Measurements from ENCODE around the gene ZBTB3. TPM values are rescaled to one million over a fixed set of nuclear protein-coding genes. Genes with fewer than 3 reads are reported as not detected.
A peak's percentile ranks its signal among the peaks of the same experiment; 100 is the strongest.

The ZBTB3 gene
- total and polyA plus RNA-seq, 2 of the 13 experiments (the other 11 are each of a cell fraction or from before 2014, with no cell fraction given) = 3.4 to 5.2 TPM

DNA sequence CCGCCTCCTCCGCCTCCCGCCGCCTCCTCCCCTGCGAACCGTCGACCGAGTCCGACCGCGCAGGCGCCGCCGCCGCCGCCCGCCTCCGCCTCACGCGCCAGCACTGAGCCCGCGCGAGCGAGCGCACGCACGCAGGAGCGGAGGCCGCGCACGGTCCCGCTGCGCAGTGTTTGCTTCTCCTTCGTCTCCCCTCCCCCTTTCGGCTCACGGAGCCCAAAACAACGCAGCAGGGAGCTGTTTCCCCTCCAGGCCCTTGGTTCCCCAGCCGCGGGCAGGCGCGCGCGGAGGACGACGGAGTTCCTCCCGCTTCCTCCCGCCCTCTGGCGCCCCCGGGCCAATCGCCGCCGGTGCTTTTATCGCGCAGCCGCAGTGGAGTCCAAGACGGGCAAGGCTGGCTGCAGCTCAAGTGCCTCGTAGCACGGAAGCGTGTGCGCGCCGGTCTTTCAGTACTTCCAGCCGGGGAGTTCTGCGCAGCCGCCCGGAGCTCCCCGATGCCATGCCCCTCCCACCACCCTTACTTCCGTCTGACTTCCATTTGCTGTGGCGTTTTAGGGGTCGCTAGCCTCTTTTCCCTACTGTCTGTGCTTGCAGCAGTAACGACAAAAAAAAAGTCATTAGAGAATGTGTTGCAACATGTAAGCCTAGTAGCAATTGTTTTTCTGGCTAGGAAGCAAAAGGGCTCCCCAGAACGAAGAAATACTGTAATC, 26.6 kb downstream of the ZBTB3 start, which contains the start of gene HNRNPUL2 (continued):
- TF ChIP-seq ZFY (CRISPR knock-in tag; IDR thresholded peaks at IDR 0.05) = peak; percentile 93
- TF ChIP-seq NFE2 (CRISPR knock-in tag; IDR thresholded peaks at IDR 0.05) = no peak
- TF ChIP-seq, protein P1, sequence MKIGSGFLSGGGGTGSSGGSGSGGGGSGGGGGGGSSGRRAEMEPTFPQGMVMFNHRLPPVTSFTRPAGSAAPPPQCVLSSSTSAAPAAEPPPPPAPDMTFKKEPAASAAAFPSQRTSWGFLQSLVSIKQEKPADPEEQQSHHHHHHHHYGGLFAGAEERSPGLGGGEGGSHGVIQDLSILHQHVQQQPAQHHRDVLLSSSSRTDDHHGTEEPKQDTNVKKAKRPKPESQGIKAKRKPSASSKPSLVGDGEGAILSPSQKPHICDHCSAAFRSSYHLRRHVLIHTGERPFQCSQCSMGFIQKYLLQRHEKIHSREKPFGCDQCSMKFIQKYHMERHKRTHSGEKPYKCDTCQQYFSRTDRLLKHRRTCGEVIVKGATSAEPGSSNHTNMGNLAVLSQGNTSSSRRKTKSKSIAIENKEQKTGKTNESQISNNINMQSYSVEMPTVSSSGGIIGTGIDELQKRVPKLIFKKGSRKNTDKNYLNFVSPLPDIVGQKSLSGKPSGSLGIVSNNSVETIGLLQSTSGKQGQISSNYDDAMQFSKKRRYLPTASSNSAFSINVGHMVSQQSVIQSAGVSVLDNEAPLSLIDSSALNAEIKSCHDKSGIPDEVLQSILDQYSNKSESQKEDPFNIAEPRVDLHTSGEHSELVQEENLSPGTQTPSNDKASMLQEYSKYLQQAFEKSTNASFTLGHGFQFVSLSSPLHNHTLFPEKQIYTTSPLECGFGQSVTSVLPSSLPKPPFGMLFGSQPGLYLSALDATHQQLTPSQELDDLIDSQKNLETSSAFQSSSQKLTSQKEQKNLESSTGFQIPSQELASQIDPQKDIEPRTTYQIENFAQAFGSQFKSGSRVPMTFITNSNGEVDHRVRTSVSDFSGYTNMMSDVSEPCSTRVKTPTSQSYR (CRISPR knock-in tag; IDR thresholded peaks at IDR 0.05; ENCODE audit: borderline replicate concordance) = peak; percentile 76
- no peak; the same call in 1 of the 2 replicates for TF ChIP-seq HNRNPL (IDR thresholded peaks at IDR 0.05; ENCODE audit: low read depth, low read length)
- TF ChIP-seq TAF1 (CRISPR knock-in tag; IDR thresholded peaks at IDR 0.05) = peak; percentile 78
- TF ChIP-seq SP140L (CRISPR knock-in tag; IDR thresholded peaks at IDR 0.05; ENCODE audit: borderline replicate concordance) = no peak
- TF ChIP-seq, protein P2, sequence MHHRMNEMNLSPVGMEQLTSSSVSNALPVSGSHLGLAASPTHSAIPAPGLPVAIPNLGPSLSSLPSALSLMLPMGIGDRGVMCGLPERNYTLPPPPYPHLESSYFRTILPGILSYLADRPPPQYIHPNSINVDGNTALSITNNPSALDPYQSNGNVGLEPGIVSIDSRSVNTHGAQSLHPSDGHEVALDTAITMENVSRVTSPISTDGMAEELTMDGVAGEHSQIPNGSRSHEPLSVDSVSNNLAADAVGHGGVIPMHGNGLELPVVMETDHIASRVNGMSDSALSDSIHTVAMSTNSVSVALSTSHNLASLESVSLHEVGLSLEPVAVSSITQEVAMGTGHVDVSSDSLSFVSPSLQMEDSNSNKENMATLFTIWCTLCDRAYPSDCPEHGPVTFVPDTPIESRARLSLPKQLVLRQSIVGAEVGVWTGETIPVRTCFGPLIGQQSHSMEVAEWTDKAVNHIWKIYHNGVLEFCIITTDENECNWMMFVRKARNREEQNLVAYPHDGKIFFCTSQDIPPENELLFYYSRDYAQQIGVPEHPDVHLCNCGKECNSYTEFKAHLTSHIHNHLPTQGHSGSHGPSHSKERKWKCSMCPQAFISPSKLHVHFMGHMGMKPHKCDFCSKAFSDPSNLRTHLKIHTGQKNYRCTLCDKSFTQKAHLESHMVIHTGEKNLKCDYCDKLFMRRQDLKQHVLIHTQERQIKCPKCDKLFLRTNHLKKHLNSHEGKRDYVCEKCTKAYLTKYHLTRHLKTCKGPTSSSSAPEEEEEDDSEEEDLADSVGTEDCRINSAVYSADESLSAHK (CRISPR knock-in tag; IDR thresholded peaks at IDR 0.05; ENCODE audit: borderline replicate concordance) = no peak
- no peak for TF ChIP-seq SYNCRIP (IDR thresholded peaks at IDR 0.05; ENCODE audit: insufficient read depth, low read depth, low read length)
- TF ChIP-seq, protein P3, sequence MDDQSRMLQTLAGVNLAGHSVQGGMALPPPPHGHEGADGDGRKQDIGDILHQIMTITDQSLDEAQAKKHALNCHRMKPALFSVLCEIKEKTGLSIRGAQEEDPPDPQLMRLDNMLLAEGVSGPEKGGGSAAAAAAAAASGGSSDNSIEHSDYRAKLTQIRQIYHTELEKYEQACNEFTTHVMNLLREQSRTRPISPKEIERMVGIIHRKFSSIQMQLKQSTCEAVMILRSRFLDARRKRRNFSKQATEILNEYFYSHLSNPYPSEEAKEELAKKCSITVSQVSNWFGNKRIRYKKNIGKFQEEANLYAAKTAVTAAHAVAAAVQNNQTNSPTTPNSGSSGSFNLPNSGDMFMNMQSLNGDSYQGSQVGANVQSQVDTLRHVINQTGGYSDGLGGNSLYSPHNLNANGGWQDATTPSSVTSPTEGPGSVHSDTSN (CRISPR knock-in tag; IDR thresholded peaks at IDR 0.05; ENCODE audit: borderline replicate concordance) = peak; percentile 78; the same call in 1 of the 2 replicates
- TF ChIP-seq MAFF (IDR thresholded peaks at IDR 0.05; ENCODE audit: low read depth, low read length) = no peak
- TF ChIP-seq KDM1A (CRISPR knock-in tag; IDR thresholded peaks at IDR 0.05) = 0 out of 2 replicates have a peak, but pooled peaks have one; percentile 37
- TF ChIP-seq ZFP37 (CRISPR knock-in tag; IDR thresholded peaks at IDR 0.05; ENCODE audit: borderline replicate concordance) = peak; percentile 65; the same call in 1 of the 2 replicates
- no peak for TF ChIP-seq NR2F1 (CRISPR knock-in tag; IDR thresholded peaks at IDR 0.05)
- no peak for TF ChIP-seq JUND (CRISPR knock-in tag; IDR thresholded peaks at IDR 0.05)
- TF ChIP-seq TARDBP (CRISPR knock-in tag; IDR thresholded peaks at IDR 0.05) = no peak; the same call in none of the 2 replicates
- no peak for TF ChIP-seq ZNF264 (CRISPR knock-in tag; IDR thresholded peaks at IDR 0.05)
- TF ChIP-seq, protein P4, sequence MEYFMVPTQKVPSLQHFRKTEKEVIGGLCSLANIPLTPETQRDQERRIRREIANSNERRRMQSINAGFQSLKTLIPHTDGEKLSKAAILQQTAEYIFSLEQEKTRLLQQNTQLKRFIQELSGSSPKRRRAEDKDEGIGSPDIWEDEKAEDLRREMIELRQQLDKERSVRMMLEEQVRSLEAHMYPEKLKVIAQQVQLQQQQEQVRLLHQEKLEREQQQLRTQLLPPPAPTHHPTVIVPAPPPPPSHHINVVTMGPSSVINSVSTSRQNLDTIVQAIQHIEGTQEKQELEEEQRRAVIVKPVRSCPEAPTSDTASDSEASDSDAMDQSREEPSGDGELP (IDR thresholded peaks at IDR 0.05; ENCODE audit: borderline replicate concordance, low read depth) = no peak
- TF ChIP-seq RARG (CRISPR knock-in tag; IDR thresholded peaks at IDR 0.05; ENCODE audit: low read depth) = no peak
- TF ChIP-seq, protein P5, sequence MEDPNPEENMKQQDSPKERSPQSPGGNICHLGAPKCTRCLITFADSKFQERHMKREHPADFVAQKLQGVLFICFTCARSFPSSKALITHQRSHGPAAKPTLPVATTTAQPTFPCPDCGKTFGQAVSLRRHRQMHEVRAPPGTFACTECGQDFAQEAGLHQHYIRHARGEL (CRISPR knock-in tag; IDR thresholded peaks at IDR 0.05) = no peak
- peak; percentile 92 for TF ChIP-seq ZNF564 (CRISPR knock-in tag; IDR thresholded peaks at IDR 0.05)
